Endothelial cell (in vitro differentiated cells): ENCODE measurements around the gene METTL24. TPM values are rescaled to one million over a fixed set of nuclear protein-coding genes. Genes with fewer than 3 reads are reported as not detected.
"Not testable (repeated sequence)": the region's sequence is repeated elsewhere in the genome, so short reads cannot be mapped to it uniquely, and the experiment has no call there.

Source experiments
- DNase-seq: peaks from one replicate; pipeline ENCODE4 v3.0.0; 2021; ENCODE audit warnings: low spot score
- H3K27ac Mint-ChIP-seq: one replicate; pipeline ENCODE4 v1.8.0; 2021; ENCODE audit warnings: mixed read lengths, inconsistent platforms; ENCODE audit not compliant: unreplicated experiment
- H3K27me3 Mint-ChIP-seq: one replicate; pipeline ENCODE4 v1.8.0; 2021; ENCODE audit warnings: mild to moderate bottlenecking, moderate library complexity, mixed read lengths, inconsistent platforms; ENCODE audit not compliant: unreplicated experiment
- H3K36me3 Mint-ChIP-seq: one replicate; pipeline ENCODE4 v1.8.0; 2021; ENCODE audit warnings: mild to moderate bottlenecking, low read depth, mixed read lengths, inconsistent platforms; ENCODE audit not compliant: unreplicated experiment
- H3K4me1 Mint-ChIP-seq: one replicate; pipeline ENCODE4 v1.8.0; 2021; ENCODE audit warnings: mild to moderate bottlenecking, mixed read lengths, inconsistent platforms; ENCODE audit not compliant: unreplicated experiment
- H3K4me3 Mint-ChIP-seq: one replicate; pipeline ENCODE4 v1.8.0; 2021; ENCODE audit warnings: mild to moderate bottlenecking, mixed read lengths, inconsistent platforms; ENCODE audit not compliant: unreplicated experiment
- H3K9me3 Mint-ChIP-seq: one replicate; pipeline ENCODE4 v1.8.0; 2021; ENCODE audit warnings: mixed read lengths, inconsistent platforms; ENCODE audit not compliant: unreplicated experiment
- total RNA-seq: library from RNA; stranded (reverse); fragmentation: NEBNext Ultra II Directional; extraction: Animal tissue kit (Norgen Biotek cat#: 25700); gene quantifications from one replicate; pipeline ENCODE4 v1.2.1, GENCODE V29; 2021; ENCODE audit not compliant: unreplicated experiment
- TF ChIP-seq, protein P1 (sequence below): fragments of 200-600 bp; sonication (generic); IDR thresholded peaks from one replicate; pipeline ENCODE4 v1.5.0; 2021; ENCODE audit warnings: antibody characterized with exemption; ENCODE audit not compliant: unreplicated experiment

METTL24 gene
- total RNA-seq, 1 donor from 2014 or later, result 6.5 TPM

DNA sequence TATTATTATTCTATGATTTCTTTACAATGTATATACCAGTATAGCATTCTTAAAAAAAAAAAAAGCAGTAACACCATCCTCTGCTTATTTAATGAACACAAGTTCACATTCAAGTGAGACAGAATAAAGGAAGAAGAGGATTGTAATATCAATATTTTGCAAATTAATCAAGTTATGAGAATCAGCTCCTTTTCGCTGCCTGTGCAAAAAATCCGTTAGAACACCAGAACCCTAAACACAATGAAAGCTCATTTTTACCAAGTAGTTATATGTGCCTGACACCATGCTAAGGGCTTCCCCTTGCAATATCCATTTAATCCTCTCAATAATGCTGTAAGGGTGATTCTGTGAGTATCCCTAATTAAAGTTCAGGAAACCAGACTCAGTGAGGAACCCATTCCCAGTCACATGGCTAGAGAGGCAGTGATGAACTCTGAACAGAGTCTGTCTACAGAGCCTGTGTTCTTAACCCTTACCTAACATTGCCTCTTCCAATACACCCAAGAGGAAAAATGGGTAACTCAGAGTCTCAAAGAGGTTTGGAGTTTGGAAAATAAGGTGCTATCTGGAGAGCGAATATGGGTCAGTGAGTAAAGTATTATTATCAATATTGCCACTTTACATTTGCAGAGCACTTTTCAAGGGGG is 111.1 kb downstream of the METTL24 start:
- TF ChIP-seq, protein P1, sequence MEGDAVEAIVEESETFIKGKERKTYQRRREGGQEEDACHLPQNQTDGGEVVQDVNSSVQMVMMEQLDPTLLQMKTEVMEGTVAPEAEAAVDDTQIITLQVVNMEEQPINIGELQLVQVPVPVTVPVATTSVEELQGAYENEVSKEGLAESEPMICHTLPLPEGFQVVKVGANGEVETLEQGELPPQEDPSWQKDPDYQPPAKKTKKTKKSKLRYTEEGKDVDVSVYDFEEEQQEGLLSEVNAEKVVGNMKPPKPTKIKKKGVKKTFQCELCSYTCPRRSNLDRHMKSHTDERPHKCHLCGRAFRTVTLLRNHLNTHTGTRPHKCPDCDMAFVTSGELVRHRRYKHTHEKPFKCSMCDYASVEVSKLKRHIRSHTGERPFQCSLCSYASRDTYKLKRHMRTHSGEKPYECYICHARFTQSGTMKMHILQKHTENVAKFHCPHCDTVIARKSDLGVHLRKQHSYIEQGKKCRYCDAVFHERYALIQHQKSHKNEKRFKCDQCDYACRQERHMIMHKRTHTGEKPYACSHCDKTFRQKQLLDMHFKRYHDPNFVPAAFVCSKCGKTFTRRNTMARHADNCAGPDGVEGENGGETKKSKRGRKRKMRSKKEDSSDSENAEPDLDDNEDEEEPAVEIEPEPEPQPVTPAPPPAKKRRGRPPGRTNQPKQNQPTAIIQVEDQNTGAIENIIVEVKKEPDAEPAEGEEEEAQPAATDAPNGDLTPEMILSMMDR, result no peak
- H3K27ac Mint-ChIP-seq, result no peak overlapping the region
- no peak overlapping the region for H3K4me3 Mint-ChIP-seq
- no peaks in the 10 kb centered on the region for H3K36me3 Mint-ChIP-seq
- H3K9me3 Mint-ChIP-seq, result no peaks in the 10 kb centered on the region
- DNase-seq, result no peak
- H3K4me1 Mint-ChIP-seq, result no peaks in the 10 kb centered on the region
- H3K27me3 Mint-ChIP-seq, result peaks cover 1% of the 10 kb centered on the region

DNA sequence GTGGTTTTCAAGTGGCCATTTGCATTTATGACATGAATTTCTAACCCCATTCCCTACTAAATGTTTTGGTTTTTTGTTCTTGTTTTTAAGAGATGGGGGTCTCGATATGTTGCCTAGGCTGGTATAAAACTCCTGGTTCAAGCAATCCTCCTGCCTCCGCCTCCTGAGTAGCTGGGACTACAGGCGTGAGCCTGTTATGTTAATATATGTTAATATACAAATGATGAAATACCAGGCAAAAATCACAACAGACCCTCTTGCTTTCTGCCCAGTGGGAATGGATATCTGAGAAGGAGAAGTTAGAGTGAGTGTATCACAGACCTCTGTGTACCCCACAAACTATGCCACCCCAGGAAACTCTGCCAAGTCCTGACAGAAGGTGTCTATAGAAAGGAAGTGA is 111.8 kb downstream of the METTL24 start:
- Mint-ChIP-seq H3K4me1 (no peaks in the 10 kb centered on the region), H3K27me3 (peaks cover 1% of the 10 kb centered on the region), H3K27ac (no peak overlapping the region), H3K9me3 (no peaks in the 10 kb centered on the region), H3K4me3 (no peak overlapping the region), H3K36me3 (no peaks in the 10 kb centered on the region)
- TF ChIP-seq, protein P1, result no peak
- DNase-seq, result no peak

DNA sequence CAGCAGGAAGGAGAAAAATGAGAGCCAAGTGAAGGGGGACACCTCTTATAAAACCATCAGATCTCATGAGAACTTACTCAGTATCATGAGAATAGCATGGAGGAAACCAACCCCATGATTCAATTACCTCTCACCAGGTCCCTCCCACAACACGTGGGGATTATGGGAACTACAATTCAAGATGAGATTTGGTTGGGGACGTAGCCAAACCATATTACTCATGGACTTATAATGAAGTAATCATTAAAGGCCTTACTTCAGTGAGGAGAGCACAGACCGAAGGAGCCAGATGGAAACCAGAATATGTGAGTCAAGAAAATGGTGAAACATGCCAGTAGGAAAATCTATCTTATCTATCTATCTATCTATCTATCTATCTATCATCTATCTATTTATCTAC is 113.5 kb downstream of the METTL24 start:
- H3K4me1 Mint-ChIP-seq, result not testable (repeated sequence)

DNA sequence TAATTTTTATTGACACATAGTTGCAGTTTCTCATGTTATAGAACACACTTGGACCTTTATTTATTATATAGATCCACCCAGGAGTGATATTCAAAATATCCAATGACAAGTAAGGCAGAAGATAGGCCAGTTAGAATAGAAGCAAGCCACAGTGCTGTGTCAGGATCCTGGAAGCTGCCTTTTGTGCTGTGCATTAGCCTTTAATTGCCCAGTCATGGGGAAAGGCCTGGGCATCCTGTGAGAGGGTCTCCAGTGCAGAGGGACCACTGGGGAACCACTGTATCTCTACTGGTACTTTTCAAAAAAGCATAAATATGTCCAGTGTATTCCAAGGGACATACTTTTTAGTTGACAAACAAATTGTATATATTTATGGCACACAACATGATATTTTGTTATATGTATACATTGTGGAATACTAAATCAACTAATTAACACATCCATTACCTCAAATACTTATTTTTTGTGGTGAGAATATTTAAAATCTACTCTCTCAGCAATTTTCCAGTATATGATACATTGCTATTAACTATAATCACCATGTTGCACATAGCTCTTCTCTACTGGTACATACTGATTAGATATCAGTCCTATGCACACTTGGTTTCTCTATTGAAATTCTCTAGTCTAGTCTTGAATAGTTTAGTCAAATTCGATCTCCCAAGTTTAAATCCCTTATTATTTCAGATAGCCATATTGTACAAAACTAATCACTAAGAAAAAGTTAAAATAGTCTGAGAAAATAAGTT is 118.4 kb downstream of the METTL24 start:
- H3K4me3 Mint-ChIP-seq, result no peak overlapping the region
- DNase-seq, result no peak

More for the DNA sequence above, 113.5 kb downstream of the METTL24 start:
- H3K27ac Mint-ChIP-seq, DNase-seq, H3K9me3 Mint-ChIP-seq, H3K36me3 Mint-ChIP-seq, H3K4me3 Mint-ChIP-seq, H3K27me3 Mint-ChIP-seq: not testable (repeated sequence)

DNA sequence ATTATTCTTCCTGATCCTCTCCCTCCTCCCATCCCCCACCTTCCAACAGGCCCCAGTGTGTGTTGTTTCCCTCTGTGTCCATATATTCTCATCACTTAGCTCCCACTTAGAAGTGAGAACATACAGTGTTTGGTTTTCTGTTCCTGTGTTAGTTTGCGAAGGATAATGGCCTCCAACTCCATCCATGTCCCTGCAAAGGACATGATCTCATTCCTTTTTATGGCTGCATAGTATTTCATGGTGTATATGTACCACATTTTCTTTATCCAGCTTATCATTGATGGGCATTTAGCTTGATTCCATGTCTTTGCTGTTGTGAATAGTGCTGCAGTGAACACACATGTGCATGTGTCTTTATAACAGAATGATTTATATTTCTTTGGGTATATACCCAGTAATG is 122.1 kb downstream of the METTL24 start:
- not testable (repeated sequence) for H3K4me1 Mint-ChIP-seq, H3K27ac Mint-ChIP-seq, H3K9me3 Mint-ChIP-seq, DNase-seq, H3K27me3 Mint-ChIP-seq, H3K36me3 Mint-ChIP-seq, H3K4me3 Mint-ChIP-seq

More for the DNA sequence above, 118.4 kb downstream of the METTL24 start:
- Mint-ChIP-seq H3K36me3 (no peaks in the 10 kb centered on the region), H3K4me1 (no peaks in the 10 kb centered on the region), H3K9me3 (no peaks in the 10 kb centered on the region), H3K27ac (no peak overlapping the region), H3K27me3 (no peaks in the 10 kb centered on the region)
- TF ChIP-seq, protein P1, result no peak

DNA sequence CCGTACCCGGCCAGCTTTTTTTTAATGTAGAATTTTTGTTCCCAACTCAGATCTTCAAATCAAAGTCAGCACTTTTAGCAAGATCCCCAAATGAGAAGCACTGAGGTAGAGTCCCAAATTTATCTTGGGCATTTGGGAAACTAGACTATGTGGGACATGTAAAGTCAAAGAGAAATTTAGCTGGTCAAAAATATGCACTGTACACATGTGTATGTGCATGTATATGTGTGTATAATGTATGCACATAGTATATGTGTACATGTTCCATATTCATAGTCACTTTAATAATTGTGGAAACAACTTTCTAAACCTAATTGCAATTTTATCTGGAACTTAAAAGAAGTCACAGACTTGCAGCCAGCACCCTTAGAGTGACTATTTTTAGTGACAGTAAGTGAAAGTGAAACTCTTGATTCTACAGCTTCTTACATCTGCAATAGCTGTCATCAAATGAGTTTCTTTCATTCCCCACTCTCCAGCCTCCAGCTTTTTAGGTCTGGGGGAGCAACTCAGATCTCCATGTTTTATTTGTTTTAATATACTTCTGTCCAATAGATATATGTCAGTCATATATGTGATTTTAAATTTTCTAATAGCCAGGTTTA is 124.3 kb downstream of the METTL24 start:
- H3K4me3 Mint-ChIP-seq, result no peak overlapping the region
- H3K36me3 Mint-ChIP-seq, result no peaks in the 10 kb centered on the region
- H3K4me1 Mint-ChIP-seq, result no peaks in the 10 kb centered on the region
- no peaks in the 10 kb centered on the region for H3K27me3 Mint-ChIP-seq
- H3K9me3 Mint-ChIP-seq, result no peaks in the 10 kb centered on the region
- TF ChIP-seq, protein P1, result no peak
- H3K27ac Mint-ChIP-seq, result no peak overlapping the region
- no peak for DNase-seq
